Thyroid gland (tissue), 4 donors: ENCODE data around the gene TBC1D26. TPM values are rescaled to one million over a fixed set of nuclear protein-coding genes. Genes with fewer than 3 reads are reported as not detected.
"Not testable (repeated sequence)": the region's sequence is repeated elsewhere in the genome, so short reads cannot be mapped to it uniquely, and the experiment has no call there.

Experiments used
- DNase-seq, 2 donors: peaks; one replicate each; pipeline ENCODE4 v3.0.0-alpha.2; 2019
- H3K27ac ChIP-seq, 3 donors: fragments of 200-600 bp; sonication (generic); 1 replicate in 2 of 3; 2 replicates in 1 of 3; pipeline ENCODE4 v1.5.1; 2016 to 2019; ENCODE audit warnings: mild to moderate bottlenecking in 1 of 3, moderate library complexity in 1 of 3
- H3K27me3 ChIP-seq: fragments of 200-600 bp; sonication (generic); one replicate; pipeline ENCODE4 v1.5.1; 2019
- H3K36me3 ChIP-seq, 2 donors: fragments of 200-600 bp; sonication (generic); one replicate each; pipeline ENCODE4 v1.5.1; 2016 to 2019
- H3K4me1 ChIP-seq, 2 donors: fragments of 200-600 bp; sonication (generic); one replicate each; pipeline ENCODE4 v1.5.1; 2017 to 2019
- H3K4me3 ChIP-seq, 3 donors: fragments of 200-600 bp; sonication (generic); replicated peaks in 1 of 3; 1 replicate in 2 of 3; 2 replicates in 1 of 3; pipeline ENCODE4 v1.5.1; 2016; ENCODE audit warnings: mild to moderate bottlenecking in 1 of 3
- H3K9me3 ChIP-seq: fragments of 200-600 bp; sonication (generic); one replicate; pipeline ENCODE4 v1.5.1; 2017
- CTCF ChIP-seq, 6 experiments: fragments of 200-600 bp in 3 of 6; fragments of 450-650 bp in 3 of 6; sonication (generic) in 3 of 6; IDR thresholded peaks; one replicate each; pipeline ENCODE4 v1.5.1; 2016 to 2019; ENCODE audit warnings: antibody characterized with exemption in 6 of 6, mild to moderate bottlenecking in 2 of 6, inconsistent platforms in 1 of 6, moderate library complexity in 1 of 6
- POLR2A ChIP-seq, 2 donors: fragments of 450-650 bp; IDR thresholded peaks; one replicate each; pipeline ENCODE4 v1.6.1; 2017; ENCODE audit warnings: antibody characterized with exemption in 2 of 2, mild to moderate bottlenecking in 2 of 2, moderate library complexity in 1 of 2
- WGBS, 2 donors: methylation state at CpG; one replicate each; pipeline ENCODE4 v1.1.5; 2017; 5-methylcytosine and 5-hydroxymethylcytosine counted together
- intact Hi-C: fragments of 100-400 bp; cut with DNase I; formaldehyde crosslinking; loops from one replicate; pipeline ENCODE4 v1.15.1; 2023
- total RNA-seq, 4 donors: library from RNA; depleted of rRNA; stranded (reverse); fragments of >200 nt; gene quantifications; one replicate each; pipeline ENCODE4 v1.2.3, GENCODE V29; 2016

The TBC1D26 gene
- total RNA-seq, 4 donors from 2014 or later, result 0.22 TPM; not detected in 3

- no peak for DNase-seq
- Histone ChIP-seq H3K9me3 (no peaks in the 10 kb centered on the region), H3K4me1 (peaks cover 14 to 22% of the 10 kb centered on the region in 2 donors), H3K4me3 (no peak overlapping the region), H3K36me3 (no peaks in the 10 kb centered on the region), H3K27ac (no peak overlapping the region), H3K27me3 (no peaks in the 10 kb centered on the region)
- no peak for TF ChIP-seq CTCF (IDR thresholded peaks at IDR 0.05)
- TF ChIP-seq POLR2A (IDR thresholded peaks at IDR 0.05), result no peak
- 71 to 89% methylated on average over 8 to 10 of the region's 15 CpGs for WGBS, 2 donors
- intact Hi-C loops, result no loop called here
Measured at GRCh38 chr17:15742051-15742795, 10.1 kb downstream of the TBC1D26 start.

- 90 to 97% methylated on average over 6 to 7 of the region's 7 CpGs for WGBS, 2 donors
- Histone ChIP-seq H3K9me3 (no peaks in the 10 kb centered on the region), H3K4me3 (no peak overlapping the region), H3K4me1 (peaks cover 14 to 22% of the 10 kb centered on the region in 2 donors), H3K27ac (no peak overlapping the region), H3K27me3 (no peaks in the 10 kb centered on the region), H3K36me3 (no peaks in the 10 kb centered on the region)
- DNase-seq, result no peak
- intact Hi-C loops, result no loop called here
- no peak for TF ChIP-seq POLR2A (IDR thresholded peaks at IDR 0.05)
- TF ChIP-seq CTCF (IDR thresholded peaks at IDR 0.05), result no peak
Measured at GRCh38 chr17:15742921-15743320, 10.8 kb downstream of the TBC1D26 start.

GRCh38 chr17:15744074-15744676 is 12.1 kb downstream of the TBC1D26 start:
- H3K27ac ChIP-seq, result peak overlapping the region; percentile 9 to 48 (median 46)

GRCh38 chr17:15744885-15745284 is 12.8 kb downstream of the TBC1D26 start:
- TF ChIP-seq CTCF (IDR thresholded peaks at IDR 0.05) (peak in 1 of 6 experiments; percentile 26), POLR2A (IDR thresholded peaks at IDR 0.05) (no peak)
- WGBS, 2 donors, result 20% methylated on average over 2 of the region's 2 CpGs

More at GRCh38 chr17:15744074-15744676, 12.1 kb downstream of the TBC1D26 start:
- WGBS, 2 donors, result 55 to 60% methylated on average over 7 of the region's 7 CpGs
- Histone ChIP-seq H3K27me3 (no peaks in the 10 kb centered on the region), H3K4me3 (no peak overlapping the region), H3K36me3 (no peaks in the 10 kb centered on the region), H3K4me1 (peaks cover 14 to 22% of the 10 kb centered on the region in 2 donors), H3K9me3 (no peaks in the 10 kb centered on the region)
- TF ChIP-seq CTCF (IDR thresholded peaks at IDR 0.05) (no peak), POLR2A (IDR thresholded peaks at IDR 0.05) (no peak)
- intact Hi-C loops, result no loop called here
- peak; percentile 26 to 27 for DNase-seq

GRCh38 chr17:15749403-15749802 is 17.3 kb downstream of the TBC1D26 start:
- peaks cover 11 to 17% of the 10 kb centered on the region in 2 donors for H3K4me1 ChIP-seq
- H3K4me3 ChIP-seq, H3K27me3 ChIP-seq, H3K9me3 ChIP-seq, H3K36me3 ChIP-seq, H3K27ac ChIP-seq, DNase-seq, intact Hi-C loops: not testable (repeated sequence)
- WGBS, 2 donors, result no CpG with 5 or more reads among the region's 36 CpGs

More at GRCh38 chr17:15744885-15745284, 12.8 kb downstream of the TBC1D26 start:
- Histone ChIP-seq H3K27ac (peak overlapping the region; percentile 9 to 74 (median 48)), H3K9me3 (no peaks in the 10 kb centered on the region), H3K4me1 (peaks cover 14 to 22% of the 10 kb centered on the region in 2 donors), H3K36me3 (no peaks in the 10 kb centered on the region), H3K27me3 (no peaks in the 10 kb centered on the region), H3K4me3 (no peak overlapping the region)
- DNase-seq, result peak; percentile 88 to 92
- intact Hi-C loops, result no loop called here

GRCh38 chr17:15768865-15769533 is 36.9 kb downstream of the TBC1D26 start:
- not testable (repeated sequence) for H3K27ac ChIP-seq

GRCh38 chr17:15770679-15771078 is 38.6 kb downstream of the TBC1D26 start:
- H3K36me3 ChIP-seq, H3K4me1 ChIP-seq, H3K4me3 ChIP-seq, DNase-seq, H3K9me3 ChIP-seq, intact Hi-C loops, H3K27ac ChIP-seq, H3K27me3 ChIP-seq: not testable (repeated sequence)
- WGBS, 2 donors, result 72 to 88% methylated on average over 5 to 7 of the region's 7 CpGs

More at GRCh38 chr17:15768865-15769533, 36.9 kb downstream of the TBC1D26 start:
- WGBS, 2 donors, result no CpG with 5 or more reads among the region's 14 CpGs
- H3K27me3 ChIP-seq, intact Hi-C loops, H3K9me3 ChIP-seq, DNase-seq, H3K36me3 ChIP-seq, H3K4me1 ChIP-seq, H3K4me3 ChIP-seq: not testable (repeated sequence)
